NCI-H748 treated with DMSO at 0.1 percent for 48 hours (cell line): ENCODE results near the gene MYL4.
"Not testable (repeated sequence)": the region's sequence is repeated elsewhere in the genome, so short reads cannot be mapped to it uniquely, and the experiment has no call there.

Experiments
- DNase-seq: peaks from one replicate; lab custom pipeline; 2025; lab: John Stamatoyannopoulos, UW

MYL4 gene

GRCh38 chr17:47208744-47209488, at the start of gene MYL4:
Gene MYL4, plus strand, starts transcription at chr17:47209348. Its CDS starts 75 bp downstream, at chr17:47209423.
- no peak for DNase-seq

DNA sequence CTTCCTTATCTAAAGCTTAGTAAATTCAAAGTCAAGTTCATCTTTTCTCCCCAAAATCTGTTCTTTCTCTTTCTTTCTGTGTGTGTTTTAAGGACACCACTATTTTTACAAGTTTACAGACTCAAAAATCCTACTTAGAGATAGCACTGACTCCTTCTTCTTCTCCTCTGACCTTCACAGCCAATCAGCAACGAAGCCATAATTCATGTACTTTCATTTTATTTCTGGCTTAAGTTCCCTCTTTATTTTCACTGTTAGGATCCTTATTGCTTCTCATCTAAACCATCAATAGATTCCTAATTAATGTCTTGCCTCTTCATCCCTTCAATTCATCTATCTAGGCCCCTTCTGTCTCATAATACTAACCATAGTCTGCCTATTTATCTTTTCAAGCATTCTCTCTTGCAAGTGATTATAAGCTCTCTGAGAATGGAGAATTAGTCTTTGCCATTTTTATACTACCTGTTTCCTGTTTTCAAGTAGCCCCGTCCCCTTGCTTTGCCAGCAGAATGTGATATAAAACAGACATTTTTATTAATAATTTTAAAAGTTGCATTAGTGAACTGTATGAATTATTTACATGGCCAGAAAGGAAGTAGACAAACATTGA, 47.0 kb upstream of the MYL4 start:
- no peak for DNase-seq

DNA sequence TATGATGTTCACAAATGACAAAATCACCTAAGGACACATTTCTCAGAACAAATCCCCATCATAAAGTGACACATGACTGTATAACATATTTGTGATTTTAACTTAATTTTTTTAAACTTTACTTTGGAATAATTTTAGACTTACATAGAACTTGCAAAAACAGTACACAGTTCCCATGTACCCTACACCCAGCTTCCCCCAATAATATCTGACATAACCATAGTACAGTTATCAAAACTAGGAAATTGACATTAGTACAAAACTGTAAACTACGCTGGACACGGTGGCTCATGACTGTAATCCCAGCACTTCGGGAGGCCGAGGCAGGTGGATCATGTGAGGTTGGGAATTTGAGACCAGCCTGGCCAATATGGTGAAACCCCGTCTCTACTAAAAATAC, 44.9 kb upstream of the MYL4 start:
- DNase-seq, result no peak

DNA sequence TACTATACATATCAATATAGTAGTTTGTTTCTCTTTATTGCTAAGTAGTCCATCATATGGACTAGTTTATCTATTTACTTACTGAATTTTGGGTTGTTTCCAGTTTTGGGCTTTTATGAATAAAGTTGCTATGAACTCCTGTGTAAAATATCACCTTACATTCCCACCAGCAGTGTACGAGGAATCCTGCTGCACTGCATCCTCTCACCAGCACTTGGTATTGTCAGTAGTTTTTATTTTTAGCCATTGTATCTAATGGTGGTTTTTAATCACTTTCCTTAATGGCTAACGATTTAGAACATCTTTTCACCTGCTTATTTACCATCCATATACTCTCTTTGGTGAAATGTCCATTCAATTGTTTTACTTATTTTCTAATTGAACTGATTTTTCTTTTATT, 44.0 kb upstream of the MYL4 start:
- no peak for DNase-seq

DNA sequence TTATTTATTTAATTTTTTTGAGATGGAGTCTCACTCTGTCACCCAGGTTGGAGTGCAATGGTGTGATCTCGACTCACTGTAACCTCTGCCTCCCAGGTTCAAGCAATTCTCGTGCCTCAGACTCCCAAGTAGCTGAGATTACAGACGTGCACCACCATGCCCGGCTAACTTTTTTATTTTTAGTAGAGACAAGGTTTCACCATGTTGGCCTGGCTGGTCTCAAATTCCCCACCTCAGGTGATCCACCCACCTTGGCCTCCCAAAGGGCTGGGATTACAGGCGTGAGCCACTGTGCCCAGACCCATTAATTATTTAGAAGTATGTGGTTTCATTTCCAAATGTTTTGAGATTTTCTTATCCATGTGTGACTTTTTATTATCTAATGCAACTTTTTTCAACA, 42.3 kb upstream of the MYL4 start:
- DNase-seq, result not testable (repeated sequence)

DNA sequence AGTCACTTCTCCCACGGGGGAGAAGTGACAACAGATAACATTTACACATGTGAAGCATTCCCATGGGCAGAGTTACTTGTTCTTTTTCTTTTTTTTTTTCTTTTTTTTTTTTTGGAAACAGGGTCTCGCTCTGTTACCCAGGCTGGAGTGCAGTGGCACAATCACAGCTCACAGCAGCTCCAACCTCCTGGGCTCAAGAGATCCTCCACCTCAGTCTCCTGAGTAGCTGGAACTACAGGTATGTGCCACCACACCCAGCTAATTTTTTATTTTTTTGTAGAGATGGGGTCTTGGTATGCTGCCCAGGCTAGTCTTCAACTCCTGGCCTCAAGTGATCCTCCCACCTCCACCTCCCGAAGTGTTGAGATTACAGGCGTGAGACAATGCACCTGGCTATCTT, 40.3 kb upstream of the MYL4 start:
- not testable (repeated sequence) for DNase-seq

GRCh38 chr17:47170710-47171109, 38.4 kb upstream of the MYL4 start:
- DNase-seq, result no peak

DNA sequence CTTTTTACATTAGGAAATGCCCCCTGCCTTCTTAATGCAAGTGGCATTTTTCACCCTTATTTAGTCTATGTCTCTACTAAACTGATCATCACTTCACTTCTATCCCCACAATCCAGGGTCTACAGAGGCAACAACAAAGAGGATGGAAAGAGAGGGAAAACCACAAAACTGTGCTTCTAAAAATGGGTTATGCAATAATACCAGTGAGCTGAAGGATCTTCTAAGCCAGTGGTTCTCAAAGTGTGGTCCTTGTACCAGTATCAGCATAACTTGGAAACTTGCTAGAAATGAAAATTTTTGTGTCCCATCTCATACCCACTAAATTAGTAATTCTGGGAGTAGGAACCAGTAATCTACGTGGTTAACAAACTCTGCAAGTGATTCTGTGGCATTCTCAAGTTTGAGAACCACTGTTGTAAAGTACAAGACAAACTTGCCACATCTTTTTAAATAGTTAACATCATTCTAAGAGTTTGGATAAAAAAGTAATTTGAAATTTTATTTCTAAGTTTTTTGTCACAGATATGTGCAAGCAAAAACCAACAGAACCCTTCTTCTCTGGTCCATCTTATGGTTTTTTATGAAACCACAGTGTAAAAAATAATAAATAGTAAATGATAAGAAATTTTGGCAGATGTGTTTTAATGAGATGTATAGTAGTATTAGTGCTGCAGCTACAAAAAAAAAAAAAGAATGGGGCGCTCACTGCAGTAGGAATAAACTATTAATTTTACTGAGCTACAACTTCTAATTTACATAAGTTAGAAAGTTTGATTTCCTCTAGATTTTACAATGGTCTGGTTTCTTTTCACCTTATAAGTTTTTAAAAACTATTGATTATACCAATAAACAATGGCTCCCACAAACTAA, 36.2 kb upstream of the MYL4 start:
- no peak for DNase-seq

DNA sequence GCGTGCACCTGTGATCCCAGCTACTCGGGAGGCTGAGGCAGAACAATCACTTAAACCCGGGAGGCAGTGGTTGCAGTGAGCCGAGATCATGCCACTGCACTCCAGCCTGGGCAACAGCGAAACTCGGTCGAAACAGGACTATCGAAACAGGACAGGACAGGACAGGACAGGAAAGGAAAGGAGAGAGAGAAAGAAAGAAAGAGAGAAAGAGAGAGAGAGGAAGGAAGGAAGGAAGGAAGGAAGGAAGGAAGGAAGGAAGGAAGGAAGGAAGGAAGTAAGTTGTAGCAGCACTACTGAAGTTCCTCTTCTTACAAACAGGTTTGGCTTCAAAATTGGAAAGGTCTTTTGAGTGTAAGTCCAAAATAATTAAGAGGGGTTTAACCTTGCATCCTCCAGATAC, 34.3 kb upstream of the MYL4 start:
- DNase-seq, result not testable (repeated sequence)

DNA sequence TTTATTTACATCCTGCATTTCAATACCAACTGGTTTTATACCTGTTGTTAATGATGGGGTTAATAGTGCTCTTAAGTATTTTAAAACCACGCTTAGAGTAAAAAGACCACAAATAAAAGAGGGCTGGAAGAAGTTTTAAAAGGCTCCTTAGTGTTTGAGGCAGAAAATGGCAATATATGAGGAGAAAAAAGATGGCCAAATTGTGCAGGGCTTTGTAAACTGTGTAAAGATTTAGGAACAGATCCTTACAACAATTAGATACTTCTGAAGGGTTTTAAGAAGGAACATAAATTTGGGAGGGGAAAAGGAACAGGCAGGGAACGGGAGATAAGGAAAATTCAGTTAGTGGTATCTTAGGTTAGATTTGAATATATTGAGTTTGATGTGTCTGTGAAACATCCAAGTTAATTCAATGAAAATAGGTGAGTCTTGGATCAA, 32.7 kb upstream of the MYL4 start:
- DNase-seq, result no peak

- no peak for DNase-seq
Observed at GRCh38 chr17:47177261-47177660, 31.9 kb upstream of the MYL4 start.

- no peak for DNase-seq
Observed at GRCh38 chr17:47179141-47179540, 30.0 kb upstream of the MYL4 start.

DNA sequence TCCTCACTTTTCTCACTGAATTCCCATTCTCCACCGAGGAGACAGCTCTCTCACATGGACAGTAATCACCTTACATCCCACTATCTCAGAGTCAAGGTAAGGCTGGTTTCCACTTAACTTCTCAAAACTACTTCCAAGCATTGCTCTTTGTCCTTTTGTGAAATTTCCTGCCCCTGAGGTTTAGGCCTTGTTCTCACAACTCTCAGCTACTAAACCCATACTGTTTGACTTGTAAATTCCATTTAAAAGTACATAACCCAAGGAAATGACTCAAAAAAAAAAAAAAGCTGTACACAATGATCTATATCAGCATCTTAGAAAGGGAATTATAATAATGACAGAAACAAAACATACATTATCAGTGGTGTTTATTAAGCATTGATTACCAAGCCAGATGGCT, 28.8 kb upstream of the MYL4 start:
- no peak for DNase-seq

DNA sequence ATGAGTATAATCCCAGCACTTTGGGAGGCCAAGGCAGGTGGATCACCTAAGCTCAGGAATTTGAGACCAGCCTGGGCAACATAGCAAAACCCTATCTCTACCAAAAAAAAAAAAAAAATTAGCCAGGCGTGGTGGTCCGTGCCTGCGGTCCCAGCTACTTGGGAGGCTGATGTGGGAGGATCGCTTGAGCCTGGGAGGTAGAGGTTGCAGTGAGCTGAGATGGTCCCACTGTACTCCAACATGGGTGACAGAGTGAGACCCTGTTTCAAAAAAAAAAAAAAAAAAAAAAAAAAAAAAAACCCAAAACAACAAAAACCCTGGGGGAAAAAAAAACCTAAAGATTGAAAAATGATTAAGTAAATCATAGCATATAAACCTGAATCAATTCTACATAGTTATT, 28.2 kb upstream of the MYL4 start:
- not testable (repeated sequence) for DNase-seq

DNA sequence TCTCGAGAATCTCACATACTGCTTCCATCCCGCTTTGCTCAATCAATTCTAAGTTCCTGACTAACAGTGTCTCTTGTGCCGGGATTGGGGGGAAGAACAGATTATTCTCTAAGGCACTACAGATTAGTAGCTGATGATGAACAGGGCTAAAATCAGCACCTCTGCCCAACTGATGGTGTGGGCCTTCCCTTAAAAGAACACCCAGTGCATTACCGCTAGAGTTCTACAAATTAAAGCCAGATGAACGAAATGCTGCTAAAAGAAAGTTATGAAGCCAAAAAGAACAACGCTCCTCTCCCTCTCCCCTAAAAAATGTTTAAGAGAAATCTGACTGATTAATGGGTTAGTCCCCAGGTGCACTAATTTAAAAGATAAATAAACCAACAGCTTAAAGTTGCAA, 24.5 kb upstream of the MYL4 start:
- no peak for DNase-seq

DNA sequence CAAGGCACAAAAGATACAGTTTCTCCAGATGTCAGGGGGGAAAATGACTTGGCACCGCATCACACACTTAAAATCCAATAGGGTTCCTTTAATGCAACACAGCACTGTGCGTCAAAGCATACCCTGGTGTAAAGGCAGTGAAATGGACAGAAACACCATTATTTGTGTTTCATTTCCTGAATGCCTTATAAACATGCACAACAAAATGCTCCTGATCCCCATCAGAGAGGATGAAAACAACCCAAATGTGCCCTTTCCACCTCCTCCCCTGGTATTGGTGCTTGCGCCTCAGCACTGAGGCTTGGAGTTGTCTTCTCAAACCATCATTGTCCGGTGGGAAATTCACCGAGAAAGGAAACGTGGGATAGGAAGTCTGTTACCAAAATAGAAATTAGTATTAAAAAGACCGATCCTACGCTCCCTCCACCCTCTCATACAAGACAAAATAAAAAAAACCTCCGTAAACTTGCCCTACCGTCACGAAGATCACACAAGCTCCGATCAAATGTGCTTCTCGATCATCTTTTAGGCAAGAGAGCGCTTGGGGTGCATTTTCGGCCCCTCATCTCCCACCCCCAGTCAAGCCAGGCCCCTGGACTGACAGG, 20.8 kb upstream of the MYL4 start:
- DNase-seq, result no peak

DNA sequence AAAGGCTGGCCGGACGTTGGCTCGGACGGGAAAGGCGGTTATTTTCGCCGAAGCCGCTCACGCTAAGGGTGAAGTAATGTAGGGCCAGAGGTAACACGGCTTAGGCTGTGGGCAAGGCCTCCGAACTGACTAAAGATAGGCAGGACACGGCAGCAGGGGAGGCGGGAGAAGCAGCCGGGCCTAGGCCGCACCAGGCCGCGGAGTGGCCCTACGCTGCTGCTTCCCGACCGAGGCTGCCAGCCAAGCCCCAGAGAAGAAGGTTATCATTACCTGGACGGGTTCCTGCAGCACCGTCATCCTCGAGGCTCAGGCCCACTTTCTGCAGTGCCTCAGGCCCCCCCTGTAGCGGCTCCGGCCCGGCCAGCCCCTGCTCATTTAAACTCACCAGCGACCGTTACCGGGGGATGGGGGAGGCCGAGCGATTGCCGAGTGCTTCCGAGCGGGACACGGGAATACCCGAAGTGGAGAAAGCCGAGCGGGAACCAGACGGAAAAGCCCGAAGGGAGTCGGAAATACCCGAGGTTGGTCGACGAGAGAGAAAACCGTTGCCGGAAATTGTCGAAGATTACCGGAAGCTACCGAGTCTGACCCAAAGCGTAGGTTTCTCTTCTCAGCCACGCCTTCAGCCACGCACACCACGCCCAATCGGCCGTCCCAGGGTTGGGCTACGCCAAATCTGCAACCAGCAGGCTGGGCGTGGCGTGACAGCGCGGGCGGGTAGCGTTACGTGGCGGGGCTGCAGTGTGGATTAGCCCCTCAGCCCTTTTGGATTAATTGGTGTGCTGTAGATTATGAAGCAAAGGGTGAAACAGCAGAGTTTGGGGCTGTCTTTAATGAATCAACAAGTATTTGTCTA, 20.0 kb upstream of the MYL4 start, which contains the start of gene CDC27:
TSS of gene CDC27 (minus strand) at position 420 of the 856 bp plus-strand sequence. CDS start at position 297, 123 bp downstream.
- DNase-seq, result peak; percentile 97

DNA sequence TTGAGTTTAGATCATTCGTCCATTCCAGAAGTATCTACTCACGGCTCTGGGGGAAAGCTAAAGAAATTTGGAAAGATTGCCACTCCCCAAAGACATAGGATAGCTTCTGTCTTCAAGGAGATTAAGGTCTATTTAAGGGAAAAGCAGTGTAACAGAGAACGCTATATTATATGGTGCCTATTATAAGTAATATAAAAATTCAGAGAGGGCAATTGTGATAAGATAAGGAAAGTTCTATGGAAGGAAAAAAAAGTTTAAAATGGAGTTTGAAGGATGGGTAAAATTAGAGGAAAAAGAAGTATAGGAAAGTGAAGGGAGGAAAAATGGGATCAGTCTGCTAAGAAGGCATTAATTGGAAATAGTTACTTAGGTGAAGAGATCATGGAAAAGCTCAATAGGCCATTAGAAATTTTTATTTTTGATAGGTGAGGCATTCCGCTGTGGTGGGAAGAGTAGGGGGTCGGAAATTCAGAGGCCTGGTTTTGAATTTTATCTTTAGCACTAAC, 19.4 kb upstream of the MYL4 start:
- no peak for DNase-seq

DNA sequence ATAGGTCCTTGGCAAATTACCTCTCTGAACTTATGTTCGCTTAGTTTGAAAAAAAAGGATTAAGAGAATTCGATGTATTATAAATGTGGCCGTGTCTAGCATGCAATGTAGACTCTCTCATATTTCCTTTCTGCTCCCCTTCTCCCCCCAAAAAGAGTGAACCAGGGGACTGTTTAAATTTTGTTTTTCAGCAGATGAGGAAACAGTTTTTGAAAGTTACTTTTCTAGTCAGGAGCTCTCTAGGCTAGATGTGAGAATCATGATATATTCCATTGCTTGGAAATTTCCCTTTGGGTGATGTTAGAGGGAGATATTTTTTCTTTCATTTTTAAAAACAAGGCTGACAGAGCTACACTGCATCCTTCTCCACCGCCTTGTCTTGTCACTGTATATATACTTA, 18.9 kb upstream of the MYL4 start:
- no peak for DNase-seq

DNA sequence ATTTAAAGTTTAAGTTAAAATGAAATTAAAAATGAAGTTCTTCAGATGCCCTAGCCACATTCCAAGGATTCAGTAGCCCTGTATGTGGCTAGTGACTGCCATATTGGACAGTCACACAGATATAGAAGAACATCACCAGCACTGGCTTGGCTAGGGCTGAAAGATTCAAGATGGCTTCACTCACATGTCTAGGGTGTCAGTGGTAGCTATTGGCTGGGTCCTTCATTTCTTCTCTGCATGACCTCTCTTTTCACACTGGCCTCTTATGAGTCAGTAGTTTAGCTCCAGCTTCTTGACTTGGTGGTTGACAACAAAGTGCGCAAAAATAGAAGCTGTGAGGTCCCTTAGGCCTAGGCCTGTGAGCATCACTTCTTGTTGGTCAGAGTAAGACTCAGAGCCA, 18.4 kb upstream of the MYL4 start:
- DNase-seq, result no peak

GRCh38 chr17:47192554-47192953, 16.6 kb upstream of the MYL4 start:
- DNase-seq, result peak; percentile 55
